ENCODE measurements around the gene BLOC1S3. TPM values are rescaled to one million over a fixed set of nuclear protein-coding genes. Genes with fewer than 3 reads are reported as not detected.
A peak's percentile ranks its signal among the peaks of the same experiment; 100 is the strongest.

BLOC1S3 gene
- total and polyA plus RNA-seq, 2 of the 13 experiments (the other 11 are each of a cell fraction or from before 2014, with no cell fraction given), result 4.3 to 4.8 TPM

GRCh38 chr19:45179072-45179891, 698 bp downstream of the BLOC1S3 start (continued):
- TF ChIP-seq ZNF782 (CRISPR knock-in tag; IDR thresholded peaks at IDR 0.05; ENCODE audit: borderline replicate concordance), result no peak
- TF ChIP-seq ATF1 (CRISPR knock-in tag; IDR thresholded peaks at IDR 0.05), result no peak
- no peak for TF ChIP-seq ZNF33A (CRISPR knock-in tag; IDR thresholded peaks at IDR 0.05; ENCODE audit: borderline replicate concordance)
- TF ChIP-seq CREB3 (CRISPR knock-in tag; IDR thresholded peaks at IDR 0.05), result no peak; the same call in 1 of the 2 replicates
- no peak for TF ChIP-seq SMAD9 (CRISPR knock-in tag; IDR thresholded peaks at IDR 0.05)
- TF ChIP-seq ZNF639 (CRISPR knock-in tag; conservative IDR thresholded peaks at IDR 0.05), result no peak
- 0 out of 2 replicates have a peak, but pooled peaks have one; percentile 0 for TF ChIP-seq ZFP90 (CRISPR knock-in tag; IDR thresholded peaks at IDR 0.05; ENCODE audit: borderline replicate concordance)
- peak; percentile 80 for TF ChIP-seq ZFY (CRISPR knock-in tag; IDR thresholded peaks at IDR 0.05)
- TF ChIP-seq KDM3A (CRISPR knock-in tag; IDR thresholded peaks at IDR 0.05; ENCODE audit: low read depth), result no peak
- no peak for TF ChIP-seq MTF1 (CRISPR knock-in tag; IDR thresholded peaks at IDR 0.05)
- TF ChIP-seq SNAPC2 (CRISPR knock-in tag; IDR thresholded peaks at IDR 0.05), result no peak
- peak; percentile 43; the same call in 1 of the 2 replicates for TF ChIP-seq ZNF776 (CRISPR knock-in tag; IDR thresholded peaks at IDR 0.05)
- TF ChIP-seq ZNF740 (CRISPR knock-in tag; IDR thresholded peaks at IDR 0.05), result no peak
- TF ChIP-seq HHEX (CRISPR knock-in tag; IDR thresholded peaks at IDR 0.05), result no peak
- TF ChIP-seq MXI1 (IDR thresholded peaks at IDR 0.05; ENCODE audit: borderline replicate concordance, low read depth, low read length), result no peak
- no peak for TF ChIP-seq ZNF512B (CRISPR knock-in tag; IDR thresholded peaks at IDR 0.05; ENCODE audit: borderline replicate concordance)
- TF ChIP-seq HOXA3 (CRISPR knock-in tag; IDR thresholded peaks at IDR 0.05), result peak; percentile 28; the same call in 1 of the 2 replicates
- TF ChIP-seq FOXJ3 (CRISPR knock-in tag; IDR thresholded peaks at IDR 0.05; ENCODE audit: borderline replicate concordance), result no peak
- no peak for TF ChIP-seq KLF6 (CRISPR knock-in tag; IDR thresholded peaks at IDR 0.05)
- no peak for TF ChIP-seq ARNT (IDR thresholded peaks at IDR 0.05)
- TF ChIP-seq MEIS1 (CRISPR knock-in tag; IDR thresholded peaks at IDR 0.05; ENCODE audit: borderline replicate concordance), result no peak
- no peak for TF ChIP-seq GFI1 (CRISPR knock-in tag; IDR thresholded peaks at IDR 0.05; ENCODE audit: borderline replicate concordance)
- no peak for TF ChIP-seq ZNF816 (CRISPR knock-in tag; IDR thresholded peaks at IDR 0.05; ENCODE audit: borderline replicate concordance)
- TF ChIP-seq SALL2 (CRISPR knock-in tag; IDR thresholded peaks at IDR 0.05), result no peak
- TF ChIP-seq ATRX (CRISPR knock-in tag; IDR thresholded peaks at IDR 0.05; ENCODE audit: borderline replicate concordance), result no peak
- TF ChIP-seq DMAP1 (CRISPR knock-in tag; IDR thresholded peaks at IDR 0.05), result no peak
- no peak for TF ChIP-seq HNF4A (CRISPR knock-in tag; IDR thresholded peaks at IDR 0.05)

Data from HepG2 (cell line).